BLaER1 (cell line): Measurements from ENCODE around the gene CCSER1.
"Not testable (repeated sequence)": the region's sequence is repeated elsewhere in the genome, so short reads cannot be mapped to it uniquely, and the experiment has no call there.

Experiments
- H3K27ac ChIP-seq: shearing (Covaris generic); formaldehyde crosslinking; 2 replicates; pipeline ENCODE4 v1.8.1; 2022
- H3K27me3 ChIP-seq: shearing (Covaris generic); formaldehyde crosslinking; 2 replicates; pipeline ENCODE4 v1.8.1; 2022
- H3K36me3 ChIP-seq: shearing (Covaris generic); formaldehyde crosslinking; 2 replicates; pipeline ENCODE4 v1.8.1; 2022
- H3K4me1 ChIP-seq: shearing (Covaris generic); formaldehyde crosslinking; 2 replicates; pipeline ENCODE4 v1.8.1; 2022
- H3K4me2 ChIP-seq: shearing (Covaris generic); formaldehyde crosslinking; 2 replicates; pipeline ENCODE4 v1.8.1; 2022
- H3K4me3 ChIP-seq: shearing (Covaris generic); formaldehyde crosslinking; 2 replicates; pipeline ENCODE4 v1.8.1; 2022
- H3K9ac ChIP-seq: shearing (Covaris generic); formaldehyde crosslinking; 2 replicates; pipeline ENCODE4 v1.8.1; 2022
- H3K9me3 ChIP-seq: shearing (Covaris generic); formaldehyde crosslinking; 2 replicates; pipeline ENCODE4 v1.8.1; 2022
- H4K20me1 ChIP-seq: shearing (Covaris generic); formaldehyde crosslinking; 2 replicates; pipeline ENCODE4 v1.8.1; 2022
- Cebpa-rat ChIP-seq: shearing (Covaris generic); IDR thresholded peaks from 2 replicates; pipeline ENCODE4 v1.8.1; 2022

The CCSER1 gene

DNA sequence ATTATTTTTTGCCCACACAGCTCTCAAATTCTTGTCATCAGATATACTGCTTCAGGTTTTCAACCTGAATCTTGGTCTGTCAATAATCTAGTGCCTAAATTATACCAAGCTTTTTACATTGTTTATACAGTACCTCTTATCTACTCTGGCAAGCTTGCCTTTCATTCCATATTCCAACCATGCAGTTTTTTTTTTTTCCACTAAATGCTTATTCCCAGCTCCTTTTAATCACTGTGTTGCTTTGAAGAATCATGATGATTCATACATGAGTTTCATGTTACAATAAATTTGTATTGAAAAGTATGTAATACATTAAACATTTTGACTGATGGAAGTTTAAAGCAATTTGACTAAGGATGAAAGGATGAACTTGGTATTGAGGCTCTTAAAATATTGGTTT lies 949.0 kb downstream of the CCSER1 start:
- Histone ChIP-seq H4K20me1 (no peaks in the 10 kb centered on the region), H3K9ac (no peak overlapping the region), H3K36me3 (no peaks in the 10 kb centered on the region), H3K27ac (no peak overlapping the region), H3K4me3 (no peak overlapping the region), H3K9me3 (peaks cover 7% of the 10 kb centered on the region; the same call in 1 of the 2 replicates), H3K27me3 (no peaks in the 10 kb centered on the region), H3K4me2 (no peak overlapping the region), H3K4me1 (no peaks in the 10 kb centered on the region)
- no peak for TF ChIP-seq Cebpa-rat

DNA sequence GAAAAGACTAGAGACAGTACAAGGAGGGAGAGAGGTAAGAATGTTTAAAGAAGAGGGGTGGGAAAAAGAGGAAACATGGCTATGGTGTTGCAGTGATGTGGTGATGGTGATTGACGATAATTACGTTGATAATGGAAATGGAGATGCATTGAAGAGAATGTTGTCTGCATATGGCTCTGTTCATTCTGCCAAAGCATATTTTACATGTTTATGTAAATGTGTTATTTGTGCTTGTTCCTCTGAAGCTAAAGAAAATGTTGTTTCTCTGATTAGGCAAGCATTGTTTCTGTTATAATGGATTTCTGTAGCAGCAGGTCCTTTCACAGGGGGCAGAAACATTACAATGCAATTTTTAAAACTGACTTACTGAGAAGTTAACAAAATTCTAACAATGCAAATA lies 958.8 kb downstream of the CCSER1 start:
- Histone ChIP-seq H3K4me3 (no peak overlapping the region), H3K36me3 (no peaks in the 10 kb centered on the region), H3K27ac (no peak overlapping the region), H3K27me3 (no peaks in the 10 kb centered on the region), H3K4me2 (no peak overlapping the region), H3K4me1 (no peaks in the 10 kb centered on the region), H3K9me3 (no peaks in the 10 kb centered on the region), H4K20me1 (no peaks in the 10 kb centered on the region), H3K9ac (no peak overlapping the region)
- TF ChIP-seq Cebpa-rat, result no peak

- Histone ChIP-seq H3K4me1 (no peaks in the 10 kb centered on the region), H3K4me3 (no peak overlapping the region), H3K36me3 (no peaks in the 10 kb centered on the region), H3K9ac (no peak overlapping the region), H3K4me2 (no peak overlapping the region), H3K9me3 (no peaks in the 10 kb centered on the region), H4K20me1 (no peaks in the 10 kb centered on the region), H3K27me3 (no peaks in the 10 kb centered on the region), H3K27ac (no peak overlapping the region)
- TF ChIP-seq Cebpa-rat, result no peak
These were observed 960.5 kb downstream of the CCSER1 start for GRCh38 chr4:91087743-91088142.

- Histone ChIP-seq H3K9me3 (no peaks in the 10 kb centered on the region), H3K27ac (no peak overlapping the region), H3K4me3 (no peak overlapping the region), H3K4me1 (no peaks in the 10 kb centered on the region), H3K36me3 (no peaks in the 10 kb centered on the region), H4K20me1 (no peaks in the 10 kb centered on the region), H3K27me3 (no peaks in the 10 kb centered on the region), H3K9ac (no peak overlapping the region), H3K4me2 (no peak overlapping the region)
- TF ChIP-seq Cebpa-rat, result no peak
These were observed 962.0 kb downstream of the CCSER1 start for GRCh38 chr4:91089178-91089577.

DNA sequence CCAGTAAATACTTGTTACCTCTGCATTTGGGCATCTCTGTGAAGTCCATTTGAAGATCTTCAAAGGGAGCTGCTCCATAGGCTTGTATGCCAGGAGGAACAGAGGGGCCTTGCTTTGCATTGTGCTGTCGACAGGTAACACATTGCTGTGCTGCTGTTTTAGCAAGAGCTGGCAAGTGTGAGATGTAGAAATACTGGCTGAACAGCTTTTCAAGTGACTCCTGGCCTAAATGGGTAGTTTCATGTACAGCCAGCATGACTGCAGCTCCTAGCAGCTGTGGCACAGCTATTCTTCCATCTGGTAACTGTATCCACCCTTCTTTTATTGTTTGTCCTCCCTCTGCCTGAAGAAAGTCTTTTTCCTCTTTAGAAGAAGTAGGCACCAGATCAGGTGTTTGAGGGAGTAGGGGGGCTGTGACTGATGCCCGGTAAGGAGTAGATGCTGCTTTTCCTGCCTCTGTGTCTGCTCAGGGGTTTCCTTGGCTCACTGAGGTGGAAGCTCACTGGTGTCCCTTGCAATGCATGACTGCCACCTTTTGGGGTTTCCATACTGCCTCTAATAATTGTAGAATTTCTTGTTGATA lies 965.3 kb downstream of the CCSER1 start:
- Histone ChIP-seq H3K4me3 (no peak overlapping the region), H3K4me1 (no peaks in the 10 kb centered on the region), H3K9me3 (no peaks in the 10 kb centered on the region), H3K27ac (no peak overlapping the region), H3K36me3 (no peaks in the 10 kb centered on the region), H3K4me2 (no peak overlapping the region), H4K20me1 (no peaks in the 10 kb centered on the region), H3K9ac (no peak overlapping the region), H3K27me3 (no peaks in the 10 kb centered on the region)
- no peak for TF ChIP-seq Cebpa-rat

DNA sequence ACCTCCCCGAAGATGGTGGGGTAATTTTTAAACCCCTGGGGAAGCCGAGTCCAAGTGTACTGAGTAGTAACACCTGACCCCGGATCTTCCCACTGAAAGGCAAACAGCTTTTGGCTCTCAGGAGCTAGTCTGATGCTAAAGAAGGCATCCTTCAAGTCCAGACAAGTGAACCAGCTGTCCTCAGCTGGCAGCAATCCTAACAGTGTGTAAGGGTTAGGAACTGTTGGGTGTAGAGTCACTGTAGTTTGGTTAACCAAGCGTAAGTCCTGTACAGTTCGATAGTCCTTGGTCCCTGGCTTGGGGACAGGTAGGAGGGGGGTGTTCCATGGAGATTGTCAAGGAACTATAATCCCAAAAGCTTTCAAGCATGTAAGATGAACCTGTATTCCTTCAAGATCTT lies 967.0 kb downstream of the CCSER1 start:
- H3K4me3 ChIP-seq, H3K4me1 ChIP-seq, H3K36me3 ChIP-seq, H3K27me3 ChIP-seq, H3K9ac ChIP-seq, H3K27ac ChIP-seq, H3K4me2 ChIP-seq, H4K20me1 ChIP-seq, H3K9me3 ChIP-seq: not testable (repeated sequence)

- Histone ChIP-seq H3K4me3 (no peak overlapping the region), H3K36me3 (no peaks in the 10 kb centered on the region), H4K20me1 (no peaks in the 10 kb centered on the region), H3K27me3 (no peaks in the 10 kb centered on the region), H3K9me3 (0 out of 2 replicates have a peak, but pooled peaks cover 9% of the 10 kb centered on the region), H3K27ac (no peak overlapping the region), H3K4me1 (no peaks in the 10 kb centered on the region), H3K4me2 (no peak overlapping the region), H3K9ac (no peak overlapping the region)
- TF ChIP-seq Cebpa-rat, result no peak
These were observed 972.5 kb downstream of the CCSER1 start for GRCh38 chr4:91099666-91100065.

DNA sequence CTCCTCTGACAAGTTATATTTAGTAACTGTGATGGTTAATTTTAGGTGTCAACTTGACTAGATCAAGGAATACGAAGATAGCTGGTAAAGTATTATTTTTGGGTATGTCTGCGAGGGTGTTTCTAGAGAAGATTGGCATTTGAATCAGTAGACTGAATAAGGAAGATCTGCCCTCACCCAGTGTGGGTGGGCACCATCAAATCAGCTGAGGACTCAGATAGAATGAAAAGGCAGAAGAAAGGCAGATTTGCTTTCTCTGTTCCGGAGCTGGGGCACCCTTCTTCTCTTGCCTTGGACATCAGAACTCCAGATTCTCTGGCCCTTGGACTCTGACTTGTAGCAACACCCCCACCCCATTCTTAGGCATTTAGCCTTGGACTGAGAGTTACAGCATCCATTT lies 981.6 kb downstream of the CCSER1 start:
- H3K4me3 ChIP-seq, result no peak overlapping the region
- TF ChIP-seq Cebpa-rat, result no peak
- H3K4me2 ChIP-seq, result no peak overlapping the region
- H3K27ac ChIP-seq, result no peak overlapping the region
- no peaks in the 10 kb centered on the region for H3K4me1 ChIP-seq
- H3K9me3 ChIP-seq, result 0 out of 2 replicates have a peak, but pooled peaks cover 10% of the 10 kb centered on the region
- H3K36me3 ChIP-seq, result no peaks in the 10 kb centered on the region
- H4K20me1 ChIP-seq, result no peaks in the 10 kb centered on the region
- H3K9ac ChIP-seq, result no peak overlapping the region
- H3K27me3 ChIP-seq, result no peaks in the 10 kb centered on the region

DNA sequence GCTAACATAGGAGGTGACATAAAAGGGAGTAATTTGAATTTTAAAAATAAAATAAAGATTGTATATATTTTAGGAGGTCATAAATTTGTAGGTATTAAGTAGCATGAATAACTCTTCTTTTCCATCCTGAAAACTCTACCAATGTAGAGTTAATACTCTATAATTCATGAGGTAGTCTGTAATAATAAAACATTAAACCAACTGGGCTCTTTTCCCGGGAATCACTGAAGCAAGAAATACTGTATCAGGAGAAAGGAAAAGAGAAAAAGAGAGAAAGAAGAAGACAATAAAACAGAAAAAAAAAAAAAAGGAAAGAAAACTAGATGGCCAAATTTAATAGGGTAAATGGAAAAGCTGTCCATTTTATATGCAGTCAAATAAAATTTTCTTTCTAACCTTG lies 984.4 kb downstream of the CCSER1 start:
- H3K4me2 ChIP-seq, result no peak overlapping the region
- no peaks in the 10 kb centered on the region for H3K4me1 ChIP-seq
- H3K27ac ChIP-seq, result no peak overlapping the region
- H3K27me3 ChIP-seq, result no peaks in the 10 kb centered on the region
- no peaks in the 10 kb centered on the region for H3K36me3 ChIP-seq
- no peaks in the 10 kb centered on the region for H3K9me3 ChIP-seq
- H3K9ac ChIP-seq, result no peak overlapping the region
- H4K20me1 ChIP-seq, result no peaks in the 10 kb centered on the region
- no peak for TF ChIP-seq Cebpa-rat
- no peak overlapping the region for H3K4me3 ChIP-seq

DNA sequence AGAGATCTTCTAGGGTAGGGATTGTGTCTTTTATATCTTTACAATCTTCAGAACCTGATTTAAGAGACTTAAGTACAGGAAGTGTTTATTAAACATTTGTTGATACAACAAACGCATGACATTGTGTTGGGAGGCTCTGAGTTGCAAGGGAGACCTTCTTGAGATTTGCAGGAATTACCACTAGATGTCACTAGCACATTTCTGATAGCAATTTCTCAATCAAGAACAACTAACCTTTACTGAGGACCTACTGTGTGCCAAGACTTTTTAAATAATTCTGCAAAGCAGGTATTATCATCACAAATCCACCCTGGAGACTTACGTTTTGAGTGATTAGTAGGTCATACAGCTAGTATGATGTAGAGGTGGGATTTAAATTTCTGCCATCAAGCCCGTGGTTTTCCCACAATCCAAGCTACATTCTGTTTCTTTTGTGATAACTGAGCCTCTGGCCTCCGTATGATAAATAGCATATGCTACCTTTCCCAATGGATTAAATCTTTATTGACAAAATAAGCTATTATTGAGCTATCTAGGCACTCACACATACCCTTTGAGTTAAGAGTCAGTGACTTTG lies 986.0 kb downstream of the CCSER1 start:
- Histone ChIP-seq H3K9me3 (no peaks in the 10 kb centered on the region), H4K20me1 (no peaks in the 10 kb centered on the region), H3K9ac (no peak overlapping the region), H3K36me3 (no peaks in the 10 kb centered on the region), H3K27ac (no peak overlapping the region), H3K4me2 (no peak overlapping the region), H3K4me3 (no peak overlapping the region), H3K4me1 (no peaks in the 10 kb centered on the region), H3K27me3 (no peaks in the 10 kb centered on the region)
- TF ChIP-seq Cebpa-rat, result no peak

DNA sequence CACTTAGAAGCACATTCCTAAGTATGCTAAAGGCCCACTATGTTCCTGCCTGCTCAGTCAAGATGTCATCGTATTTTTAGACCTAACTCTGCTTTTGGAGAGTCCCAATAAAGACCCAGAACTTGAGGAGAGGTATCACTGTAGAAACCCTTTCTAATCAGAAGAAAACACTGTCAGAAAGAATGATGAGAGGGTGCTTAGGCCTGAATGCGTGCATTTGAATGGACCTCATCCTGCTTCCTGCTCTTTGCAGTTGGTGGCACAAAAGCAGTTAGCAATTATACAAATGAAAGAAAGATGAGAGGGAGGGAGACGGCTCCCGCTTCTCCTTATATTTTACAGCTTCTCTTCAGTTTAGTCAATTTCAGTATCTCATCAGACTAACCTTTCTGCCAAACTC lies 987.2 kb downstream of the CCSER1 start:
- Histone ChIP-seq H3K4me1 (no peaks in the 10 kb centered on the region), H3K27me3 (no peaks in the 10 kb centered on the region), H3K9ac (no peak overlapping the region), H4K20me1 (no peaks in the 10 kb centered on the region), H3K4me3 (no peak overlapping the region), H3K9me3 (no peaks in the 10 kb centered on the region), H3K36me3 (no peaks in the 10 kb centered on the region), H3K27ac (no peak overlapping the region), H3K4me2 (no peak overlapping the region)
- no peak for TF ChIP-seq Cebpa-rat
